Activated CD4-positive, CD25-positive, alpha-beta regulatory T cell treated with anti-CD3 and anti-CD28 coated beads, Interleukin-2, amount 50 U/mL, for 72 hours (primary cell): ENCODE data around the gene ARHGAP24.

Experiments
- DNase-seq: peaks from one replicate; pipeline ENCODE4 v3.0.0; 2021

Gene ARHGAP24

DNA sequence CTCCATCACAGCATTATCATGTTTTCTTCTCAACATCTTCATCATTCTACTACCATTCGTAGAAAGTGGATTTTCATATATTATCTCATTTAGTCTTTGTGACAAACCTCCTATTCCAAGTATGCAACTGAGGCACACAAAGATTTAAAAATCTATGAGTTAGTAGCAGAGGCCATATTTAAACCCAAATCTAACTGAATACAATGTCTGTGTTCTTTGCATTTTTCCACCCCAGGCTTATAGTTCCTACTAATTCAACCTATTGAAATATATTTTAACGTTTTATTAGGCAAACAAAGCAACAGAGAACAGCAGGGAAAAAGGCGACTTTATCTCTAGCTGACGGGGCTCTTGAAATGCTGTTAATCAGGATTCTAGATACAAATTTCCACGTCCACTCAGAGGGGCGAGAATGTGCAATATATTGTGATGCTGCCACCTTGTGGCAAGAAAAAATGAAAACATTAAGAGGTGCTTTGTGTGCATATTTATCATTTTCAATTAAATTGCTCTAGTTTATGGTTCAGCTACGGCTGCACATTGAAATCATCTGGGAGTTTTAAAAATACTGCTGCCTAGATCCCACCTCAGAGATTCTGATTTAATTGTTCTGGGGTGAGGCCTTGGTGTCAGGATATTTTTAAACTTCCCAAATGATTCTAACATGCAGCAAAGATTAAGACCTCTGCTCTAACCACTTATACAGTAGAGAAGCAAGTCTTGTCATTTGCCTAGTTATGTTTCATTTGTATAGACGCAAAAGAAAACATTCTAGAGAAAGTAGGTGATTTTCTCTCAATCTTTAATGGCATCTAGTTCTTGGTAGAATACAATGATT is 569.0 kb downstream of the ARHGAP24 start:
- DNase-seq = no peak

DNA sequence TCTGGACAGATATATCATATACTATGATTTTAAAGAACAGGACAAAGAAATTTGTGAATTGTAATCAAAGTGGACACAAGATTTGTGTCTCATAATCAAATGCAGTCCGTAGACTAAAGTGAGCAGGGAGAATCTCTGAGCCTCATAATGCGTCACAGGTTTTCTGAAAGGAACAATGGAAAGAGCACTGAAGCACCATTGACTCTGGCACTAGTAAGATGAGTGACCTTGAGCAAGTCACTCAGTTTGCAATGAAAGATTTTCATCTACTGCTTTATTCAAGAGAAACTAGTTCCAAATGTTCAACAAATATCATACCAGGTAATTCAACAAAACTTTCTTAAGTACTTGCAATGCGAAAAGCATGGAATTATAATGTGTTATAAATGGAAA is 569.6 kb downstream of the ARHGAP24 start:
- DNase-seq = no peak

- no peak for DNase-seq
These were observed 573.5 kb downstream of the ARHGAP24 start for GRCh38 chr4:86048426-86048825.

- no peak for DNase-seq
These were observed 575.5 kb downstream of the ARHGAP24 start for GRCh38 chr4:86050496-86050895.
